ENCODE data around the gene STK35. TPM values are rescaled to one million over a fixed set of nuclear protein-coding genes. Genes with fewer than 3 reads are reported as not detected.

Gene STK35
- total RNA-seq, 1 experiment from 2014 or later = 38.4 TPM

GRCh38 chr20:2088891-2089290 is 12.7 kb upstream of the STK35 start:
- peaks cover 75% of the 10 kb centered on the region for H3K27me3 ChIP-seq (ENCODE audit: low read length)
- H3K4me2 ChIP-seq (ENCODE audit: low read length) = no peak overlapping the region
- no peaks in the 10 kb centered on the region for H3K9me3 ChIP-seq (ENCODE audit: low read length)
- POLR2A ChIA-PET (ENCODE audit: unreplicated experiment) = no interaction called here
- ATAC-seq (no peak), DNase-seq (no peak)
- CTCF ChIA-PET = interaction anchor here (0.5 to 0.6 kb wide), 3 partner anchors 85 to 122 kb away, joined by 3 read pairs; no protein-coding TSS in a partner anchor
- no peaks in the 10 kb centered on the region for H3F3A ChIP-seq (ENCODE audit: low read length, unreplicated experiment)
- no peaks in the 10 kb centered on the region for H3K36me3 ChIP-seq (ENCODE audit: low read depth, low read length)
- no peak overlapping the region for H3K9ac ChIP-seq (ENCODE audit: low read length)
- TF ChIP-seq CTCF (conservative IDR thresholded peaks at IDR 0.05; ENCODE audit: low read depth, low read length) (no peak), EZH2phosphoT487 (IDR thresholded peaks at IDR 0.05; ENCODE audit: borderline replicate concordance, low read length) (no peak), EZH2 (IDR thresholded peaks at IDR 0.05; ENCODE audit: low read length, unreplicated experiment) (no peak)
- no peak overlapping the region for H3K4me3 ChIP-seq (ENCODE audit: low read length)
- H3K27ac ChIP-seq (ENCODE audit: low read length) = no peak overlapping the region
- H3K4me1 ChIP-seq (ENCODE audit: insufficient read depth, low read length) = no peaks in the 10 kb centered on the region
- intact Hi-C loops (cut with micrococcal nuclease) = no loop called here
- no peaks in the 10 kb centered on the region for H4K20me1 ChIP-seq (ENCODE audit: low read length)
- no peaks in the 10 kb centered on the region for H3K79me2 ChIP-seq (ENCODE audit: low read length)
- H3K9me2 ChIP-seq (replicated peaks; ENCODE audit: low read length) = no peaks in the 10 kb centered on the region
- no TSS peak for BruUV-seq (replicated peaks)
- no peak overlapping the region for H2AFZ ChIP-seq (ENCODE audit: low read length)

GRCh38 chr20:2089447-2089846 is 12.2 kb upstream of the STK35 start:
- no peak overlapping the region for H3K4me2 ChIP-seq (ENCODE audit: low read length)
- H3K9me2 ChIP-seq (replicated peaks; ENCODE audit: low read length) = no peaks in the 10 kb centered on the region
- H3K27me3 ChIP-seq (ENCODE audit: low read length) = peaks cover 73% of the 10 kb centered on the region
- intact Hi-C loops (cut with micrococcal nuclease) = no loop called here
- H3K27ac ChIP-seq (ENCODE audit: low read length) = no peak overlapping the region
- H3K9ac ChIP-seq (ENCODE audit: low read length) = no peak overlapping the region
- ATAC-seq (no peak), DNase-seq (no peak)
- ChIA-PET POLR2A (ENCODE audit: unreplicated experiment) (interaction anchor here (0.7 kb wide), 1 partner anchor 28 kb away, joined by 5 read pairs; no protein-coding TSS in a partner anchor), CTCF (interaction anchor here (0.6 to 0.7 kb wide), 3 partner anchors 73 to 87 kb away, joined by 3 to 5 read pairs (median 3); no protein-coding TSS in a partner anchor)
- H3K9me3 ChIP-seq (ENCODE audit: low read length) = no peaks in the 10 kb centered on the region
- no TSS peak for BruUV-seq (replicated peaks)
- no peaks in the 10 kb centered on the region for H4K20me1 ChIP-seq (ENCODE audit: low read length)
- H3K36me3 ChIP-seq (ENCODE audit: low read depth, low read length) = no peaks in the 10 kb centered on the region
- no peak overlapping the region for H3K4me3 ChIP-seq (ENCODE audit: low read length)
- H2AFZ ChIP-seq (ENCODE audit: low read length) = no peak overlapping the region
- H3K4me1 ChIP-seq (ENCODE audit: insufficient read depth, low read length) = no peaks in the 10 kb centered on the region
- TF ChIP-seq EZH2 (IDR thresholded peaks at IDR 0.05; ENCODE audit: low read length, unreplicated experiment) = no peak
- TF ChIP-seq CTCF (conservative IDR thresholded peaks at IDR 0.05; ENCODE audit: low read depth, low read length) = no peak
- no peaks in the 10 kb centered on the region for H3K79me2 ChIP-seq (ENCODE audit: low read length)
- no peaks in the 10 kb centered on the region for H3F3A ChIP-seq (ENCODE audit: low read length, unreplicated experiment)

- ChIA-PET CTCF (interaction anchor here (0.6 to 1.2 kb wide), 6 partner anchors 10 to 359 kb away, joined by 3 to 5 read pairs (median 4); no protein-coding TSS in a partner anchor), POLR2A (ENCODE audit: unreplicated experiment) (no interaction called here)
- H3K27ac ChIP-seq (ENCODE audit: low read length) = no peak overlapping the region
- H3K9me3 ChIP-seq (ENCODE audit: low read length) = no peaks in the 10 kb centered on the region
- peaks cover 39% of the 10 kb centered on the region for H3K27me3 ChIP-seq (ENCODE audit: low read length)
- no peak overlapping the region for H2AFZ ChIP-seq (ENCODE audit: low read length)
- intact Hi-C loops (cut with micrococcal nuclease) = loop anchor here (2.0 to 5.0 kb wide), 2 partner anchors 80 to 126 kb away; no protein-coding TSS in a partner anchor
- DNase-seq (peak; percentile 60), ATAC-seq (peak; percentile 76)
- no TSS peak for BruUV-seq (replicated peaks)
- peak overlapping the region; percentile 55 for H3K4me2 ChIP-seq (ENCODE audit: low read length)
- H4K20me1 ChIP-seq (ENCODE audit: low read length) = no peaks in the 10 kb centered on the region
- H3K9me2 ChIP-seq (replicated peaks; ENCODE audit: low read length) = no peaks in the 10 kb centered on the region
- no peaks in the 10 kb centered on the region for H3F3A ChIP-seq (ENCODE audit: low read length, unreplicated experiment)
- peak; percentile 95 for TF ChIP-seq CTCF (conservative IDR thresholded peaks at IDR 0.05; ENCODE audit: low read depth, low read length)
- TF ChIP-seq EZH2phosphoT487 (IDR thresholded peaks at IDR 0.05; ENCODE audit: borderline replicate concordance, low read length) = no peak
- no peak for TF ChIP-seq EZH2 (IDR thresholded peaks at IDR 0.05; ENCODE audit: low read length, unreplicated experiment)
- H3K79me2 ChIP-seq (ENCODE audit: low read length) = no peaks in the 10 kb centered on the region
- no peak overlapping the region for H3K9ac ChIP-seq (ENCODE audit: low read length)
- H3K4me3 ChIP-seq (ENCODE audit: low read length) = no peak overlapping the region; the same call in 1 of the 2 replicates
- H3K36me3 ChIP-seq (ENCODE audit: low read depth, low read length) = no peaks in the 10 kb centered on the region
- no peaks in the 10 kb centered on the region for H3K4me1 ChIP-seq (ENCODE audit: insufficient read depth, low read length)
Measured at GRCh38 chr20:2093159-2093781, 8.4 kb upstream of the STK35 start.
